ENCODE results near the gene MYZAP. TPM values are rescaled to one million over a fixed set of nuclear protein-coding genes. Genes with fewer than 3 reads are reported as not detected.

Gene MYZAP
- polyA plus RNA-seq, 2 of the 4 experiments (the other 2 are of a cell fraction) = 1.2 to 2.4 TPM

GRCh38 chr15:57578288-57578900 lies 13.3 kb upstream of the MYZAP start:
- no peak for ATAC-seq
- Histone ChIP-seq H3K4me2 (no peak overlapping the region), H3K27ac (no peak overlapping the region), H3K4me1 (no peaks in the 10 kb centered on the region), H3K9me3 (peaks cover 14% of the 10 kb centered on the region), H3K4me3 (no peak overlapping the region)
- ChIA-PET POLR2A (no interaction called here), CTCF (interaction anchor here (1.0 to 2.3 kb wide), 4 partner anchors 10 to 19 kb away, joined by 3 to 8 read pairs (median 4); no protein-coding TSS in a partner anchor)
- no peak for FAIRE-seq
- 46% methylated on average over 6 of the region's 6 CpGs for WGBS (ENCODE audit: missing lambda C conversion rate)
- TF ChIP-seq ZFP36 (IDR thresholded peaks at IDR 0.05; ENCODE audit: borderline replicate concordance, partially characterized antibody) = no peak
- TF ChIP-seq HOXA7 (CRISPR knock-in tag; IDR thresholded peaks at IDR 0.05) = no peak
- TF ChIP-seq HDAC2 (IDR thresholded peaks at IDR 0.05) = no peak
- no peak for TF ChIP-seq CTCF (IDR thresholded peaks at IDR 0.05)
- no peak for TF ChIP-seq BCL3 (IDR thresholded peaks at IDR 0.05)
- TF ChIP-seq PBX3 (IDR thresholded peaks at IDR 0.05) = no peak
- TF ChIP-seq FOSL2 (IDR thresholded peaks at IDR 0.05) = no peak
- no peak for TF ChIP-seq FOSL2 (CRISPR knock-in tag; IDR thresholded peaks at IDR 0.05)
- TF ChIP-seq HOXB13 (CRISPR knock-in tag; IDR thresholded peaks at IDR 0.05; ENCODE audit: low read depth) = no peak
- no peak for TF ChIP-seq ZC3H11A (IDR thresholded peaks at IDR 0.05)
- no peak for TF ChIP-seq NPAS2 (CRISPR knock-in tag; IDR thresholded peaks at IDR 0.05; ENCODE audit: borderline replicate concordance)
- no peak for TF ChIP-seq FOXS1 (CRISPR knock-in tag; IDR thresholded peaks at IDR 0.05)
- no peak for TF ChIP-seq KDM1A (IDR thresholded peaks at IDR 0.05; ENCODE audit: low read depth)
- TF ChIP-seq HEYL (CRISPR knock-in tag; IDR thresholded peaks at IDR 0.05) = no peak
- TF ChIP-seq JUN (IDR thresholded peaks at IDR 0.05) = no peak
- no peak for TF ChIP-seq EP300 (IDR thresholded peaks at IDR 0.05)
- TF ChIP-seq HMGXB4 (CRISPR knock-in tag; IDR thresholded peaks at IDR 0.05; ENCODE audit: borderline replicate concordance) = no peak
- no peak for TF ChIP-seq SMC3 (IDR thresholded peaks at IDR 0.05)
- no peak for TF ChIP-seq RAD21 (conservative IDR thresholded peaks at IDR 0.05 in 1 of 2, IDR thresholded peaks at IDR 0.05 in 1 of 2)
- DNase-seq (ENCODE audit: low read depth in 1 of 2, low spot score in 1 of 2) = no peak

- Histone ChIP-seq H3K9me3 (peaks cover 22% of the 10 kb centered on the region), H3K4me1 (no peaks in the 10 kb centered on the region), H3K4me3 (no peak overlapping the region), H3K4me2 (no peak overlapping the region), H3K27ac (no peak overlapping the region)
- FAIRE-seq (no peak), DNase-seq (ENCODE audit: low read depth in 1 of 2, low spot score in 1 of 2) (no peak), ATAC-seq (0 out of 6 replicates have a peak, but pooled peaks of 1 of the 2 experiments have one; percentile 20)
- TF ChIP-seq JUNB (IDR thresholded peaks at IDR 0.05) (no peak), EP300 (IDR thresholded peaks at IDR 0.05) (no peak), FOSB (CRISPR knock-in tag; IDR thresholded peaks at IDR 0.05) (no peak), NFE2L2 (conservative IDR thresholded peaks at IDR 0.05; ENCODE audit: low read length) (no peak), RARB (CRISPR knock-in tag; IDR thresholded peaks at IDR 0.05) (no peak), HMGXB4 (CRISPR knock-in tag; IDR thresholded peaks at IDR 0.05; ENCODE audit: borderline replicate concordance) (no peak), PBX3 (IDR thresholded peaks at IDR 0.05) (no peak), CTCF (IDR thresholded peaks at IDR 0.05) (no peak), JUN (IDR thresholded peaks at IDR 0.05) (no peak), ZC3H11A (IDR thresholded peaks at IDR 0.05) (no peak), ZFP36 (IDR thresholded peaks at IDR 0.05; ENCODE audit: borderline replicate concordance, partially characterized antibody) (no peak), ESRRA (IDR thresholded peaks at IDR 0.05; ENCODE audit: borderline replicate concordance, low read length) (no peak)
- CTCF ChIA-PET = interaction anchor here (1.4 to 2.9 kb wide), 8 partner anchors 8 to 32 kb away, joined by 3 to 10 read pairs (median 7); partner anchors contain the start of gene MYZAP
- POLR2A ChIA-PET = no interaction called here
- WGBS (ENCODE audit: missing lambda C conversion rate) = 68% methylated on average over 8 of the region's 8 CpGs
These were observed 11.3 kb upstream of the MYZAP start for GRCh38 chr15:57580428-57580827.
